Karpas-422 (cell line): Measurements from ENCODE around the gene PDE8B. TPM values are rescaled to one million over a fixed set of nuclear protein-coding genes. Genes with fewer than 3 reads are reported as not detected.
"Not testable (repeated sequence)": the region's sequence is repeated elsewhere in the genome, so short reads cannot be mapped to it uniquely, and the experiment has no call there.

Experiments
- DNase-seq: peaks from one replicate; pipeline ENCODE4 v3.0.0-alpha.2; 2015
- H2AFZ ChIP-seq: fragments of 200-600 bp; sonication (generic); 2 replicates; pipeline ENCODE4 v1.6.1; 2014; ENCODE audit warnings: antibody characterized with exemption, low read length, mixed read lengths
- H3K27ac ChIP-seq: fragments of 200-600 bp; sonication (generic); 2 replicates; pipeline ENCODE4 v1.5.1; 2014; ENCODE audit warnings: mild to moderate bottlenecking, low read length, moderate library complexity
- H3K27me3 ChIP-seq: fragments of 200-600 bp; sonication (generic); 2 replicates; pipeline ENCODE4 v1.6.1; 2014; ENCODE audit warnings: low read length, mixed read lengths
- H3K36me3 ChIP-seq: fragments of 200-600 bp; sonication (generic); 2 replicates; pipeline ENCODE4 v1.6.1; 2014; ENCODE audit warnings: low read length, mixed read lengths; ENCODE audit not compliant: insufficient read depth
- H3K4me1 ChIP-seq: fragments of 200-600 bp; sonication (generic); 2 replicates; pipeline ENCODE4 v1.6.1; 2014; ENCODE audit warnings: mild to moderate bottlenecking, low read length, mixed read lengths
- H3K4me2 ChIP-seq: fragments of 200-600 bp; sonication (generic); 2 replicates; pipeline ENCODE4 v1.6.1; 2014; ENCODE audit warnings: low read length, low read depth, mild to moderate bottlenecking; ENCODE audit not compliant: poor library complexity, severe bottlenecking
- H3K4me3 ChIP-seq: fragments of 200-600 bp; sonication (generic); 2 replicates; pipeline ENCODE4 v1.5.1; 2014; ENCODE audit warnings: mild to moderate bottlenecking, antibody characterized with exemption, low read length, mixed read lengths
- H3K79me2 ChIP-seq: fragments of 200-600 bp; sonication (generic); 2 replicates; pipeline ENCODE4 v1.6.1; 2014; ENCODE audit warnings: mild to moderate bottlenecking, low read length, mixed read lengths
- H3K9ac ChIP-seq: fragments of 200-600 bp; sonication (generic); 2 replicates; pipeline ENCODE4 v1.6.0; 2014; ENCODE audit warnings: low read length
- H3K9me2 ChIP-seq: fragments of 200-600 bp; sonication (generic), shearing (Covaris generic); replicated peaks from 2 replicates; pipeline ENCODE4 v1.6.0; 2014; ENCODE audit warnings: mild to moderate bottlenecking, low read length, moderate library complexity; ENCODE audit not compliant: insufficient read depth
- H3K9me3 ChIP-seq: fragments of 300-700, 200-600 bp; sonication (generic); 2 replicates; pipeline ENCODE4 v1.6.1; 2014; ENCODE audit warnings: low read length, mixed read lengths
- H4K20me1 ChIP-seq: fragments of 200-600 bp; sonication (generic); 2 replicates; pipeline ENCODE4 v1.6.1; 2014; ENCODE audit warnings: mild to moderate bottlenecking, antibody characterized with exemption, low read length, low read depth; ENCODE audit not compliant: insufficient read depth
- total RNA-seq: library from RNA; depleted of rRNA; stranded (reverse); fragments of >200 nt; shearing (Covaris generic); gene quantifications from 2 replicates; pipeline ENCODE4 v1.2.3, GENCODE V29; 2014; ENCODE audit warnings: low replicate concordance

The PDE8B gene
- total RNA-seq, 1 experiment from 2014 or later, result 0.15 TPM

DNA sequence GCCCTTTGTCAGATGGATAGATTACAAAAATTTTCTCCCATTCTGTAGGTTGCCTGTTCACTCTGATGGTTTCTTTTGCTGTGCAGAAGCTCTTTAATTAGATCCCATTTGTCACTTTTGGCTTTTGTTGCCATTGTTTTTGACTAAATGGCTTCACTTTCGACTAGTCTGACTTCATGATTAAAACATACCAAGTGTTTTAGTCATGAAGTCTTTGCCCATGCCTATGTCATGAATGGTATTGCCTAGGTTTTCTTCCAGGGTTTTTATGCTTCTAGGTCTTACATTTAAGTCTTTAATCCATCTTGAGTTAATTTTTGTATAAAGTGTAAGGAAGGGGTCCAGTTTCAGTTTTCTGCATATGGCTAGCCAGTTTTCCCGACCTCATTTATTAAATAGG is 172.9 kb downstream of the PDE8B start:
- not testable (repeated sequence) for H2AFZ ChIP-seq

DNA sequence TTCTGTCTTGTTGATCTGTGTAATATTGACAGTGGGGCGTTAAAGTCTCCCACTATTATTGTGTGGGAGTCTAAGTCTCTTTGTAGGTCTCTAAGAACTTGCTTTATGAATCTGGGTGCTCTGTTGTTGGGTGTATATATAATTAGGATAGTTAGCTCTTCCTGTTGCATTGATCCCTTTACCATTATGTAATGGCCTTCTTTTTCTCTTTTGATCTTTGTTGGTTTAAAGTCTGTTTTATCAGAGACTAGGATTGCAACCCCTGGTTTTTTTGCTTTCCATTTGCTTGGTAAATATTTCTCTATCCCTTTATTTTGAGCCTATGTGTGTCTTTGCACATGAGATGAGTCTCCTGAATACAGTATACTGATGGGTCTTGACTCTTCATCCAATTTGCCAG is 175.9 kb downstream of the PDE8B start:
- DNase-seq, H3K9ac ChIP-seq, H3K36me3 ChIP-seq, H3K9me3 ChIP-seq, H3K27me3 ChIP-seq, H3K4me1 ChIP-seq, H2AFZ ChIP-seq, H3K4me2 ChIP-seq, H3K9me2 ChIP-seq, H3K27ac ChIP-seq, H4K20me1 ChIP-seq, H3K79me2 ChIP-seq, H3K4me3 ChIP-seq: not testable (repeated sequence)

More for the DNA sequence above, 172.9 kb downstream of the PDE8B start:
- not testable (repeated sequence) for H3K9me2 ChIP-seq, DNase-seq, H3K4me2 ChIP-seq, H3K79me2 ChIP-seq, H3K27me3 ChIP-seq, H3K9me3 ChIP-seq, H3K4me1 ChIP-seq, H3K27ac ChIP-seq, H3K36me3 ChIP-seq, H4K20me1 ChIP-seq, H3K9ac ChIP-seq, H3K4me3 ChIP-seq

DNA sequence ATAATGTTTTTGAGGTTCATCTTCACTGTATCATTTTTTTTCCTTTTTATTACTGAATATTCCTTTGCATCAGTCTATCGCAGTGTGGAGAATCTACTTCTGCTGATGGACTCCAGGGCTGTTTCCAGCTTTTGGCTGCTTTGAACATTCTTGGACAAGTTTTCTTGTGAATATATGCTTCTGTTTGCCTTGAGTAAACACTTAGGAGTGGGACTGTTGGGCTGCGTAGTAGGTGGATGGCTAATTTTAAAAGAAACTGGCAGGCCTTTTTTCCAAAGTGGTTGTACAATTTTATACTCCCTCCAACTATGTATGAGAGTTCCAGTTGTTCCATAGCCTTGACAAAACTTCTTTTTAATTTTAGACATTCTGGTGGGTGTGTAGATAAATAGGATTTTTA is 179.3 kb downstream of the PDE8B start:
- no peak for DNase-seq
- Histone ChIP-seq H3K9ac (no peak overlapping the region), H3K4me3 (no peak overlapping the region), H3K79me2 (no peaks in the 10 kb centered on the region), H3K4me2 (no peak overlapping the region), H3K27ac (no peak overlapping the region), H4K20me1 (no peaks in the 10 kb centered on the region), H2AFZ (no peak overlapping the region), H3K9me3 (no peaks in the 10 kb centered on the region), H3K36me3 (no peaks in the 10 kb centered on the region), H3K9me2 (no peaks in the 10 kb centered on the region), H3K4me1 (no peaks in the 10 kb centered on the region), H3K27me3 (no peaks in the 10 kb centered on the region)

DNA sequence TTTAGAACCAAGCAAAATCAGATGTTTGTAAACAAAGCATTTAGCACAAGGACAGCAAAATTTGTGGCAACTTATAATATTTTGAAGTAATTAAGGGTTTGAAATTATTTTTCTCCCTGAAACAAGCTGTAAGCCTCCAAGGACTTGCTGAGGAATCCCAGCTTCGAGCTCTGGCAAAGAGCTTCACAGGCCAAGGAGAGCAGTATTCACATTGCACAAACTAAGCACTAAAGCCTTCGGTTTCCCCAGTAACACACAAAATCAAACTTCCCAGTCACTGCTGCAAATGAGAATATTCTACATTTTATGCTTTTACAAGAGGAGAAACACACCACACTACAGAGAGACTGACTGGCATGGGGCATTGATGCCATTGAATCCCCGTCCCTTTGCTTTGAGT is 179.7 kb downstream of the PDE8B start:
- Histone ChIP-seq H3K27ac (no peak overlapping the region), H3K4me1 (no peaks in the 10 kb centered on the region), H3K9me2 (no peaks in the 10 kb centered on the region), H3K79me2 (no peaks in the 10 kb centered on the region), H2AFZ (no peak overlapping the region), H3K27me3 (no peaks in the 10 kb centered on the region), H3K9ac (no peak overlapping the region), H3K36me3 (no peaks in the 10 kb centered on the region), H3K9me3 (no peaks in the 10 kb centered on the region), H4K20me1 (no peaks in the 10 kb centered on the region), H3K4me2 (no peak overlapping the region), H3K4me3 (no peak overlapping the region)
- DNase-seq, result no peak

DNA sequence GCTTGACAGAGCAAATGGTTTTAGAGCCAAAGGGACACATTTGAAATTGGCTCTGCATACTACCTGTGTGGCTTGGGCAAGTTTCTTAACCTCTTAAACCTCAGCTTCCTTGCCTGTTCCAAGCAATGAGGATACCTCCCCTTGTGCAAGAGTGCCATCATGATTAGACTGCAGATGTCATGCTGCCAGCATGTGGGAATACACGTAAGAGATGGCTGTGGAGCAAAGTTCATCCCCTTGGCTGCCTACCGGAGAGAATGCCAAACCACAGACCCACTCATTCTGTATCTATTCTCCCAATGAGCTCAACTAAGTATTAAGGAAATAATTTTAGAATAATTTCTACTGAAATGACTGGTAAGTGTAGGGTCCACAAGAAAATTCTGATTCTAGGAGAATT is 180.3 kb downstream of the PDE8B start:
- Histone ChIP-seq H3K27ac (no peak overlapping the region), H3K9ac (no peak overlapping the region), H3K27me3 (no peaks in the 10 kb centered on the region), H3K4me1 (no peaks in the 10 kb centered on the region), H3K4me2 (no peak overlapping the region), H2AFZ (no peak overlapping the region), H3K4me3 (no peak overlapping the region), H3K79me2 (no peaks in the 10 kb centered on the region), H3K36me3 (no peaks in the 10 kb centered on the region), H3K9me3 (no peaks in the 10 kb centered on the region), H4K20me1 (no peaks in the 10 kb centered on the region), H3K9me2 (no peaks in the 10 kb centered on the region)
- DNase-seq, result no peak

DNA sequence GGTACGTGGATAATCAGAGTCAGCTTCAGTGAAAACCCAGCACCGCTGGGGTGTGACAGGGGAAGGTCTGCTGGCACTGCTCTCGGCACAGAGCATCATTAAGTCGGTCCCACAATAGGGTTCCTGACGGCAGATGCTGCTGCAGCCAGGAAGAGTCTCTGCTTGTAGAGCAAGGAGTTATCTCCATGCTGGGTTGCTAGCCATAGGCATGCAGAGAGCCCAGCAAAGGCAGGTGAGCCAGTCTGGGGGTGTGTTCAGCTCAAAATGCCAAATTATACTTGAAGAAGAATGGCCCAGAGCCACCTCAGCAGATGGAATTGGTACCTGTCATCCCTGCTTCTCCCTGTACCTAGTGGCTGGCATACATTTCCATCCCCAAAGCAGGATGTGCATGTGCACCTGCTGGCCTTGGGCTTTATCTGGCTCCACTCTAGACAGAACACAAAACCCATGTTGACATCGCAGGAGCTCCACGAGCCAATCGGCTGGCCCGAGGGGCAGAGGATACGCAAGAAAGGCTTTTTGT is 180.8 kb downstream of the PDE8B start:
- no peak overlapping the region for H3K27ac ChIP-seq
- H3K79me2 ChIP-seq, result no peaks in the 10 kb centered on the region
- no peak for DNase-seq

DNA sequence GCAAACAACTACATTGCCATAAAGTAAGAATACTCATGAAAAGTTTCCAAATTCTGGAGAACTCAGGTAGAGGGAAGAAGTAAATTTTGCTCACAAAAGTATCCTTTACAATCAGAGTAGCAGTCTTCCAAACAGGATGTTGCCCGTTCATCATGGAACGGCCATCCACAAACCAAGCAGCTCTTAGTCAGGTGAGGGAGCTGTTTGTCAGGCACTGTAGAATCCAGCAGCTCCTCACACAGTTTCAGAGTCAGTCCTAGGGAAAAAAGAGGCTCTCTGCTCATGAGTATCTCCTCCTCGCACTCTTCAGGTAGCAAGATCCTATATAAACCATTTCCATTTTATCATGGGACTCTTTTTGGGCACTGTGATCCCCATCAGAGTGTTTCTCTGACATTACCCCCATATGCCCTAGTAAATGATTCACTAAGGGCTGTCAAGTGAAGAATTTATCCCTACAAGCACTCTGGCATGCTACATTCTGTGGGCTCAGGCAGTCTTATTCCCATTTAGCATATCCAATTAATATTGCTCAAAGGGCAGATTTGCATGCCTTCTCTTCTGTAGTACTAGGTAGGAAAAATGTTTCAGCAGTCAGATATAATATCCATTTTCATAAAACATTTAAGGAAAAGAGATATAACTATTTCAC is 183.7 kb downstream of the PDE8B start:
- Histone ChIP-seq H2AFZ (no peak overlapping the region), H3K27me3 (no peaks in the 10 kb centered on the region), H3K4me2 (no peak overlapping the region), H3K4me3 (no peak overlapping the region), H3K9ac (no peak overlapping the region), H4K20me1 (no peaks in the 10 kb centered on the region), H3K9me2 (no peaks in the 10 kb centered on the region), H3K4me1 (no peaks in the 10 kb centered on the region), H3K79me2 (no peaks in the 10 kb centered on the region), H3K27ac (no peak overlapping the region), H3K36me3 (no peaks in the 10 kb centered on the region), H3K9me3 (no peaks in the 10 kb centered on the region)
- no peak for DNase-seq

More for the DNA sequence above, 180.8 kb downstream of the PDE8B start:
- H3K4me3 ChIP-seq, result no peak overlapping the region
- H3K4me1 ChIP-seq, result no peaks in the 10 kb centered on the region
- no peaks in the 10 kb centered on the region for H3K36me3 ChIP-seq
- H2AFZ ChIP-seq, result no peak overlapping the region
- H3K27me3 ChIP-seq, result no peaks in the 10 kb centered on the region
- H3K9me3 ChIP-seq, result no peaks in the 10 kb centered on the region
- H3K9ac ChIP-seq, result no peak overlapping the region
- H4K20me1 ChIP-seq, result no peaks in the 10 kb centered on the region
- H3K4me2 ChIP-seq, result no peak overlapping the region
- no peaks in the 10 kb centered on the region for H3K9me2 ChIP-seq

DNA sequence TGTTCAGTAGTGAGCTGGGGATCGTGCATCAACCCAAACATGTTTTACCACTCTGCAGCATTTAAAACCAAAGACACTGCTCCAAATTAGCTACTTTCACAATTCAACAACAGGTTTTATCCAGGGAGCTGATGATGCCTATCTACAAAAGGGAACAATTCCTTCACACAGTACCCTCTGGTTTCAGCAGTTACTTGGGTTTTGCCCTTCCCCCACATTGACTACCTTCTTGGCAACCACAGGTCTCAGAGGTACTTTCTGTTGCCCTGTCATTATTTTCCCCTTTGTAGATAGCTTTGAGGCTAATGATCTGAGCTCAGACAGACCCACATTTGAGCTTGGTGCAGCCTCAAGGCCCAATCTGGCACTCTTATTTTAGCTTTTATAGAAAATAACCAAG is 185.5 kb downstream of the PDE8B start:
- H2AFZ ChIP-seq, result no peak overlapping the region
- no peaks in the 10 kb centered on the region for H3K36me3 ChIP-seq
- no peak for DNase-seq
- H4K20me1 ChIP-seq, result no peaks in the 10 kb centered on the region
- no peak overlapping the region for H3K4me3 ChIP-seq
- H3K4me1 ChIP-seq, result no peaks in the 10 kb centered on the region
- H3K27me3 ChIP-seq, result no peaks in the 10 kb centered on the region
- no peaks in the 10 kb centered on the region for H3K9me2 ChIP-seq
- H3K79me2 ChIP-seq, result no peaks in the 10 kb centered on the region
- H3K9me3 ChIP-seq, result no peaks in the 10 kb centered on the region
- H3K9ac ChIP-seq, result no peak overlapping the region
- H3K27ac ChIP-seq, result no peak overlapping the region
- H3K4me2 ChIP-seq, result no peak overlapping the region
